H1 (cell line): Measurements from ENCODE around the gene LAMA3. TPM values are rescaled to one million over a fixed set of nuclear protein-coding genes. Genes with fewer than 3 reads are reported as not detected.
A peak's percentile ranks its signal among the peaks of the same experiment; 100 is the strongest.

ENCODE experiments used
- CTCF ChIA-PET: fragments of 300-600 bp; sonication (Branson Sonifier 250); formaldehyde crosslinking; loops from one replicate; lab custom pipeline; 2021; ENCODE audit not compliant: partially characterized antibody; lab: Charles Lee
- POLR2A ChIA-PET: fragments of 300-600 bp; sonication (Branson Sonifier 250); formaldehyde crosslinking; loops from one replicate; lab custom pipeline; 2021; ENCODE audit warnings: inconsistent platforms; ENCODE audit not compliant: partially characterized antibody; lab: Charles Lee
- DNase-seq, 2 experiments: peaks; one replicate each; pipeline versions ENCODE4 v3.0.0 to v3.0.0-alpha.2; 2010 to 2022; ENCODE audit warnings: low spot score in 2 of 2, low read depth in 1 of 2, mixed read lengths in 1 of 2
- FAIRE-seq: peaks from 2 replicates; lab custom pipeline; 2011; peaks lifted over from hg19 to GRCh38; lab: Jason Lieb, UNC
- H2AFZ ChIP-seq: 2 replicates; pipeline ENCODE4 v1.8.1; 2012; ENCODE audit warnings: low read length, inconsistent platforms
- H2AK5ac ChIP-seq: 2 replicates; pipeline ENCODE4 v1.6.1; 2013; ENCODE audit warnings: low read depth, low read length
- H2BK120ac ChIP-seq: replicated peaks from 2 replicates; pipeline ENCODE3; 2013; ENCODE audit warnings: low read depth, low read length, inconsistent platforms
- H2BK12ac ChIP-seq: 2 replicates; pipeline ENCODE4 v1.6.1; 2013; ENCODE audit warnings: low read depth, low read length
- H2BK15ac ChIP-seq: 2 replicates; pipeline ENCODE4 v1.6.1; 2013; ENCODE audit warnings: low read length
- H2BK20ac ChIP-seq: 2 replicates; pipeline ENCODE4 v1.6.1; 2013; ENCODE audit warnings: low read length
- H2BK5ac ChIP-seq: 2 replicates; pipeline ENCODE4 v1.6.1; 2013; ENCODE audit warnings: low read depth, low read length
- H3K14ac ChIP-seq: 2 replicates; pipeline ENCODE4 v1.6.1; 2013; ENCODE audit warnings: inconsistent platforms; ENCODE audit not compliant: insufficient read length
- H3K18ac ChIP-seq: 2 replicates; pipeline ENCODE4 v1.6.1; 2013; ENCODE audit warnings: low read length; ENCODE audit errors: extremely low read depth
- H3K23ac ChIP-seq: 2 replicates; pipeline ENCODE4 v1.6.1; 2013; ENCODE audit warnings: inconsistent platforms; ENCODE audit not compliant: insufficient read length
- H3K23me2 ChIP-seq: 2 replicates; pipeline ENCODE4 v1.6.1; 2013; ENCODE audit warnings: low read depth, low read length
- H3K27ac ChIP-seq: 2 replicates; pipeline ENCODE4 v1.6.1; 2011; ENCODE audit warnings: low read depth, low read length, inconsistent platforms
- H3K27me3 ChIP-seq, 4 experiments: replicated peaks in 1 of 4; 1 replicate in 1 of 4; 2 replicates in 3 of 4; pipeline versions ENCODE4 v1.6.1 to v1.8.1; 2011 to 2013; ENCODE audit warnings: low read length in 3 of 4, mild to moderate bottlenecking in 3 of 4, inconsistent platforms in 2 of 4, mixed read lengths in 2 of 4, moderate library complexity in 1 of 4; ENCODE audit not compliant: control insufficient read depth in 3 of 4, insufficient read depth in 3 of 4; ENCODE audit errors: extremely low read depth in 1 of 4
- H3K36me3 ChIP-seq, 4 experiments: 2 replicates each; pipeline versions ENCODE4 v1.6.1 to v1.8.1; 2011 to 2013; ENCODE audit warnings: mild to moderate bottlenecking in 4 of 4, low read length in 3 of 4, moderate library complexity in 2 of 4, control low read depth in 1 of 4, inconsistent platforms in 1 of 4; ENCODE audit not compliant: insufficient read depth in 4 of 4, control insufficient read depth in 2 of 4
- H3K4ac ChIP-seq: replicated peaks from 2 replicates; pipeline ENCODE3; 2013; ENCODE audit warnings: low read length, low read depth, mixed read lengths, inconsistent platforms; ENCODE audit not compliant: insufficient read length
- H3K4me1 ChIP-seq, 4 experiments: replicated peaks in 1 of 4; 1 replicate in 1 of 4; 2 replicates in 3 of 4; pipeline versions ENCODE4 v1.6.1 to v1.8.1; 2011 to 2013; ENCODE audit warnings: low read length in 3 of 4, inconsistent platforms in 2 of 4, mixed read lengths in 1 of 4; ENCODE audit not compliant: insufficient read depth in 4 of 4, control insufficient read depth in 3 of 4
- H3K4me2 ChIP-seq, 2 experiments: 2 replicates each; pipeline versions ENCODE4 v1.6.1 to v1.8.1; 2011 to 2013; ENCODE audit warnings: low read depth in 2 of 2, low read length in 2 of 2, control low read depth in 1 of 2, inconsistent platforms in 1 of 2, mild to moderate bottlenecking in 1 of 2; ENCODE audit not compliant: insufficient read depth in 1 of 2
- H3K4me3 ChIP-seq, 4 experiments: fragments of 200-600, 300-600 bp in 1 of 4; sonication (generic), shearing (Covaris generic), sonication (Bioruptor Twin) in 1 of 4; 2 replicates each; pipeline versions ENCODE4 v1.5.1 to v1.8.1; 2011 to 2016; ENCODE audit warnings: low read length in 4 of 4, low read depth in 3 of 4, control low read depth in 2 of 4, inconsistent platforms in 2 of 4, mild to moderate bottlenecking in 2 of 4, mixed read lengths in 1 of 4, moderate library complexity in 1 of 4; ENCODE audit not compliant: insufficient read depth in 2 of 4; ENCODE audit errors: extremely low read depth in 1 of 4
- H3K56ac ChIP-seq: replicated peaks from 2 replicates; pipeline ENCODE3; 2013; ENCODE audit warnings: low read depth, mild to moderate bottlenecking, mixed read lengths, low read length, inconsistent platforms; ENCODE audit not compliant: insufficient read length
- H3K79me1 ChIP-seq: 2 replicates; pipeline ENCODE4 v1.6.1; 2013; ENCODE audit warnings: low read depth, low read length, control low read depth
- H3K79me2 ChIP-seq, 2 experiments: 2 replicates each; pipeline versions ENCODE4 v1.6.1 to v1.8.1; 2012 to 2013; ENCODE audit warnings: low read length in 2 of 2, mild to moderate bottlenecking in 2 of 2, inconsistent platforms in 1 of 2; ENCODE audit not compliant: insufficient read depth in 2 of 2, control insufficient read depth in 1 of 2
- H3K9ac ChIP-seq, 4 experiments: replicated peaks in 1 of 4; 1 replicate in 1 of 4; 2 replicates in 3 of 4; pipeline versions ENCODE4 v1.6.1 to v1.8.1; 2011 to 2013; ENCODE audit warnings: low read depth in 3 of 4, low read length in 3 of 4, control low read depth in 2 of 4, mild to moderate bottlenecking in 2 of 4, moderate library complexity in 2 of 4, inconsistent platforms in 1 of 4; ENCODE audit errors: extremely low read depth in 1 of 4
- H3K9me3 ChIP-seq, 2 experiments: 2 replicates each; pipeline versions ENCODE4 v1.6.1 to v1.8.1; 2012 to 2013; ENCODE audit warnings: mild to moderate bottlenecking in 2 of 2, moderate library complexity in 2 of 2, control low read depth in 1 of 2, inconsistent platforms in 1 of 2, low read depth in 1 of 2, low read length in 1 of 2, mixed read lengths in 1 of 2; ENCODE audit not compliant: insufficient read depth in 2 of 2
- H4K20me1 ChIP-seq, 2 experiments: replicated peaks in 1 of 2; 2 replicates each; pipeline versions ENCODE3 to v1.8.1; 2011 to 2013; ENCODE audit warnings: inconsistent platforms in 2 of 2, low read length in 2 of 2, mild to moderate bottlenecking in 1 of 2; ENCODE audit not compliant: insufficient read depth in 2 of 2, control insufficient read depth in 1 of 2
- H4K5ac ChIP-seq: 2 replicates; pipeline ENCODE4 v1.6.1; 2013; ENCODE audit warnings: low read length, low read depth, mixed read lengths, inconsistent platforms; ENCODE audit not compliant: insufficient read length
- H4K8ac ChIP-seq: 2 replicates; pipeline ENCODE4 v1.8.0; 2013; ENCODE audit warnings: mild to moderate bottlenecking, moderate library complexity, low read length, inconsistent platforms; ENCODE audit not compliant: insufficient read depth; ENCODE audit errors: extremely low read depth
- H4K91ac ChIP-seq: replicated peaks from 2 replicates; pipeline ENCODE3; 2013; ENCODE audit warnings: low read length, mixed read lengths, inconsistent platforms; ENCODE audit not compliant: insufficient read length
- CBX8 ChIP-seq: fragments of 300-800, 300-1000 bp; sonication (generic); IDR thresholded peaks from 2 replicates; pipeline ENCODE4 v1.7.1; 2016; ENCODE audit warnings: low read depth, low read length, borderline replicate concordance
- E2F6 ChIP-seq: IDR thresholded peaks from 2 replicates; pipeline ENCODE4 v1.6.1; 2012; ENCODE audit warnings: inconsistent platforms
- EP300 ChIP-seq, 2 experiments: IDR thresholded peaks; 1 replicate in 1 of 2; 2 replicates in 1 of 2; pipeline ENCODE4 v1.6.1; 2011 to 2012; ENCODE audit warnings: low read depth in 2 of 2, low read length in 2 of 2, mild to moderate bottlenecking in 2 of 2, borderline replicate concordance in 1 of 2, inconsistent platforms in 1 of 2, moderate library complexity in 1 of 2
- GTF2F1 ChIP-seq: IDR thresholded peaks from 2 replicates; pipeline ENCODE4 v1.6.1; 2012; ENCODE audit warnings: low read depth, low read length, improper control_type of control experiment, borderline replicate concordance
- POLR2AphosphoS5 ChIP-seq: IDR thresholded peaks from 2 replicates; pipeline ENCODE4 v1.6.1; 2011; ENCODE audit warnings: low read depth, low read length
- SAP30 ChIP-seq: fragments of 300-600 bp; sonication (generic); IDR thresholded peaks from 2 replicates; pipeline ENCODE4 v1.7.1; 2012; ENCODE audit warnings: low read length, moderate library complexity, mild to moderate bottlenecking, inconsistent platforms; ENCODE audit not compliant: insufficient read depth, insufficient replicate concordance
- SIN3A ChIP-seq, 2 experiments: IDR thresholded peaks in 1 of 2; conservative IDR thresholded peaks in 1 of 2; 2 replicates each; pipeline ENCODE4 v1.6.1; 2011 to 2012; ENCODE audit warnings: low read length in 2 of 2, improper control_type of control experiment in 1 of 2, low read depth in 1 of 2, mild to moderate bottlenecking in 1 of 2
- SIX5 ChIP-seq: IDR thresholded peaks from 2 replicates; pipeline ENCODE4 v1.6.1; 2011; ENCODE audit warnings: mild to moderate bottlenecking, low read depth, low read length
- SRF ChIP-seq: IDR thresholded peaks from 2 replicates; pipeline ENCODE4 v1.6.1; 2011; ENCODE audit warnings: mild to moderate bottlenecking, low read depth, low read length, moderate library complexity
- TCF12 ChIP-seq: IDR thresholded peaks from 2 replicates; pipeline ENCODE4 v1.6.1; 2011; ENCODE audit warnings: low read depth, mild to moderate bottlenecking, low read length
- WGBS, 2 experiments: shearing (Covaris generic) in 1 of 2; methylation state at CpG; one replicate each; pipeline versions ENCODE4 v1.1.6 to v1.1.7; 2013 to 2015; ENCODE audit warnings: low lambda C conversion rate in 2 of 2, mixed read lengths in 2 of 2, inconsistent platforms in 1 of 2, low coverage in 1 of 2, missing lambda C conversion rate in 1 of 2; ENCODE audit not compliant: insufficient replicate concordance in 2 of 2, insufficient coverage in 1 of 2, insufficient read length in 1 of 2; ENCODE audit errors: extremely low coverage in 1 of 2, missing lambda C conversion rate in 1 of 2; 5-methylcytosine and 5-hydroxymethylcytosine counted together
- polyA plus RNA-seq, 7 experiments: library from polyadenylated mRNA; depleted of rRNA in 3 of 7; stranded (reverse) in 5 of 7; unstranded in 2 of 7; fragments of >200 nt in 5 of 7; fragments of 200-250 nt in 2 of 7; gene quantifications; 1 replicate in 5 of 7; 2 replicates in 1 of 7; 4 replicates in 1 of 7; pipeline versions ENCODE4 v1.2.1 to v1.2.3, GENCODE V29; 2011 to 2013; ENCODE audit warnings: missing spikeins in 2 of 7, mixed read lengths in 2 of 7
- total RNA-seq: library from RNA; stranded (reverse); fragmentation: NEBNext Ultra II Directional; extraction: Animal tissue kit (Norgen Biotek cat#: 25700); gene quantifications from 2 replicates; pipeline ENCODE4 v1.2.1, GENCODE V29; 2021

Gene LAMA3
- total and polyA plus RNA-seq, 2 of the 8 experiments (the other 6 are each of a cell fraction or from before 2014, with no cell fraction given): 0.76 to 5.0 TPM

- Histone ChIP-seq H3K79me1 (no peaks in the 10 kb centered on the region), H3K4me2 (peak overlapping the region; percentile 82 to 86), H3K18ac (no peak overlapping the region), H4K5ac (no peak overlapping the region), H2AFZ (0 out of 2 replicates have a peak overlapping the region, but pooled peaks have one; percentile 34), H2AK5ac (no peak overlapping the region), H3K36me3 (no peaks in the 10 kb centered on the region), H3K27me3 (peaks cover 11 to 35% (median 29%) of the 10 kb centered on the region in 4 experiments), H3K9ac (no peak overlapping the region), H2BK120ac (no peak overlapping the region), H2BK5ac (no peak overlapping the region), H3K4ac (no peak overlapping the region), H4K91ac (no peak overlapping the region), H4K8ac (no peak overlapping the region), H2BK20ac (no peak overlapping the region), H3K9me3 (no peaks in the 10 kb centered on the region), H3K56ac (no peak overlapping the region), H4K20me1 (peaks cover 0 to 2% of the 10 kb centered on the region in 2 experiments), H3K4me1 (peaks cover 0 to 7% (median 5%) of the 10 kb centered on the region in 4 experiments; a peak in 3 of 7 replicates), H3K4me3 (peak overlapping the region; percentile 44 to 68 (median 50)), H3K23me2 (peaks cover 13% of the 10 kb centered on the region; the same call in 1 of the 2 replicates), H2BK12ac (peak overlapping the region; percentile 72; the same call in 1 of the 2 replicates), H3K79me2 (no peaks in the 10 kb centered on the region), H3K27ac (no peak overlapping the region), H3K23ac (no peak overlapping the region), H3K14ac (no peak overlapping the region), H2BK15ac (0 out of 2 replicates have a peak overlapping the region, but pooled peaks have one; percentile 31)
- DNase-seq (peak in 1 of 2 experiments; percentile 53), FAIRE-seq (no peak)
- TF ChIP-seq E2F6: no peak
- no peak for TF ChIP-seq SIN3A (conservative IDR thresholded peaks at IDR 0.05 in 1 of 2, IDR thresholded peaks at IDR 0.05 in 1 of 2; ENCODE audit: low read depth in 1 of 2, low read length in 2 of 2)
- TF ChIP-seq POLR2AphosphoS5: no peak
- TF ChIP-seq SIX5: no peak
- no peak for TF ChIP-seq GTF2F1
- TF ChIP-seq TCF12: no peak
- no peak for TF ChIP-seq EP300 (IDR thresholded peaks at IDR 0.05; ENCODE audit: borderline replicate concordance in 1 of 2, low read depth in 2 of 2, low read length in 2 of 2)
- no peak for TF ChIP-seq SRF
- TF ChIP-seq CBX8: no peak
- no peak for TF ChIP-seq SAP30
- POLR2A ChIA-PET: interaction anchor here (0.5 kb wide), 1 partner anchor 165 kb away, joined by 3 read pairs; no protein-coding TSS in a partner anchor
- WGBS, 2 experiments: 49% methylated on average over 20 of the region's 21 CpGs; no CpG with 5 or more reads in 1 of the 2 experiments
- CTCF ChIA-PET: interaction anchor here (1.0 to 1.4 kb wide), 2 partner anchors 13 to 23 kb away, joined by 4 read pairs; no protein-coding TSS in a partner anchor
Measured at GRCh38 chr18:23690505-23691068, 1.3 kb downstream of the LAMA3 start.
